OCI-LY7 (cell line): ENCODE results near the gene TBC1D4.

ENCODE experiments used
- CTCF ChIP-seq: fragments of 200-600 bp; sonication (generic); conservative IDR thresholded peaks from 2 replicates; pipeline ENCODE4 v1.5.1; 2014; ENCODE audit warnings: mild to moderate bottlenecking, antibody characterized with exemption, low read length, moderate library complexity, mixed read lengths
- EZH2phosphoT487 ChIP-seq: fragments of 200-600 bp; sonication (generic); IDR thresholded peaks from 2 replicates; pipeline ENCODE4 v1.6.1; 2018; ENCODE audit warnings: low read depth, borderline replicate concordance, mild to moderate bottlenecking, mixed run types, antibody characterized with exemption, low read length, moderate library complexity, mixed read lengths

DNA sequence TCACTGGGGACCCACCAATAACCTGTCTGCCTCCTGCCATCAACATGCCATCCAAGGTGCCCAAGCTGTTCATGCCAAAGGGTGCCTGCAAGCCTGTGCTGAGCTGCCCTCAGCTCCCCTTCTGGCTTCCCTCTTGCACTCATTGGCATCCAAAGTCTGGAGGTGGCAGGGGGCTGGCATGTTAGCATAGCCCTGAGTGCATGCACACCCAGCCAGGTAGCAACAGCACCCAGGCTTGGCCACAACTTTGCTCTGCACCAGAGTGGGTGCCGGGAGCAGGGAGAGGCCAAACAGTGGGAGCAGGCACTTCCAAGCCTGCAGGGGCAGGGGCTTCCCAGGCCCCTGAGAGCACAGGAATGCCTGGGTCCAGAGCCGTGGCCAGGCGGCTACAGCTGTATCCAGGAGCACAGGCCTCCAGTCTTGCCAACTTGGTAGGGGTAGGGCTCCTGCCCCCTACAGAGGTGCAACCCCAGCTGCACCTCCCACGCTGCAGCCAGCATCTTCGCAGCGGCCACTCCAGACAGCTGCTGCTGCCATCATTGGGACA is 26.1 kb upstream of the TBC1D4 start:
- TF ChIP-seq CTCF (no peak), EZH2phosphoT487 (no peak)
